Measurements from ENCODE around the gene SSH2. TPM values are rescaled to one million over a fixed set of nuclear protein-coding genes. Genes with fewer than 3 reads are reported as not detected.

SSH2 gene
- total and polyA plus RNA-seq, 9 of the 15 experiments (the other 6 are each of a cell fraction or from before 2014, with no cell fraction given), result 3.9 to 16.1 (median 10.2) TPM

DNA sequence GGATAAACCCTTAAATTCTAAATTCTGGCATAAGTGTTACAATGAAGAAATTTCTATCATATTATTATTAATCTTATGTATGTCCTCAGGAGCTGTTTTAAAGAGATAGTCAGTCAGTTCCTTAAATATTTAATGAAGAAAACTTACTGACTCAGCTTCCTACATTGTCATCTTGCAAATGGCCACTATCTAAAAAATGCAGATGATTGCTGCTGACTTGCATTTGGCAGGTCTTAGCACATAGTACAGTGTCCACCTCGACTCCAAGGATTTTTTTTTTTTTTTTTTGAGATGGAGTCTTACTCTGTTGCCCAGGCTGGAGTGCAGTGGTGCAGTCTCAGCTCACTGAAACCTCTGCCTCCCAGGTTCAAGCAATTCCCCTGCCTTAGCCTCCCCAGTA lies 252.2 kb downstream of the SSH2 start (continued):
- no peak for TF ChIP-seq RBM15 (IDR thresholded peaks at IDR 0.05; ENCODE audit: insufficient read depth, low read length)
- TF ChIP-seq HSF4 (CRISPR knock-in tag; IDR thresholded peaks at IDR 0.05; ENCODE audit: borderline replicate concordance), result no peak
- TF ChIP-seq ESRRB (CRISPR knock-in tag; IDR thresholded peaks at IDR 0.05; ENCODE audit: borderline replicate concordance), result no peak
- TF ChIP-seq ETV1 (tag; conservative IDR thresholded peaks at IDR 0.05; ENCODE audit: low read depth), result no peak
- TF ChIP-seq ILF3 (IDR thresholded peaks at IDR 0.05; ENCODE audit: borderline replicate concordance), result no peak
- no peak for TF ChIP-seq PTTG1 (tag; IDR thresholded peaks at IDR 0.05; ENCODE audit: low read depth)
- TF ChIP-seq ESRRA (IDR thresholded peaks at IDR 0.05; ENCODE audit: borderline replicate concordance, low read depth), result no peak
- no peak for TF ChIP-seq PHF21A (IDR thresholded peaks at IDR 0.05; ENCODE audit: borderline replicate concordance, low read depth)
- no peak for TF ChIP-seq MYNN (IDR thresholded peaks at IDR 0.05)
- TF ChIP-seq MYNN (CRISPR knock-in tag; IDR thresholded peaks at IDR 0.05), result no peak
- TF ChIP-seq HDAC6 (IDR thresholded peaks at IDR 0.05; ENCODE audit: low read depth, low read length), result no peak
- no peak for TF ChIP-seq ZNF174 (CRISPR knock-in tag; IDR thresholded peaks at IDR 0.05)
- TF ChIP-seq, protein P1, sequence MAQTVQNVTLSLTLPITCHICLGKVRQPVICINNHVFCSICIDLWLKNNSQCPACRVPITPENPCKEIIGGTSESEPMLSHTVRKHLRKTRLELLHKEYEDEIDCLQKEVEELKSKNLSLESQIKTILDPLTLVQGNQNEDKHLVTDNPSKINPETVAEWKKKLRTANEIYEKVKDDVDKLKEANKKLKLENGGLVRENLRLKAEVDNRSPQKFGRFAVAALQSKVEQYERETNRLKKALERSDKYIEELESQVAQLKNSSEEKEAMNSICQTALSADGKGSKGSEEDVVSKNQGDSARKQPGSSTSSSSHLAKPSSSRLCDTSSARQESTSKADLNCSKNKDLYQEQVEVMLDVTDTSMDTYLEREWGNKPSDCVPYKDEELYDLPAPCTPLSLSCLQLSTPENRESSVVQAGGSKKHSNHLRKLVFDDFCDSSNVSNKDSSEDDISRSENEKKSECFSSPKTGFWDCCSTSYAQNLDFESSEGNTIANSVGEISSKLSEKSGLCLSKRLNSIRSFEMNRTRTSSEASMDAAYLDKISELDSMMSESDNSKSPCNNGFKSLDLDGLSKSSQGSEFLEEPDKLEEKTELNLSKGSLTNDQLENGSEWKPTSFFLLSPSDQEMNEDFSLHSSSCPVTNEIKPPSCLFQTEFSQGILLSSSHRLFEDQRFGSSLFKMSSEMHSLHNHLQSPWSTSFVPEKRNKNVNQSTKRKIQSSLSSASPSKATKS (CRISPR knock-in tag; IDR thresholded peaks at IDR 0.05), result no peak
- TF ChIP-seq POLR2A (conservative IDR thresholded peaks at IDR 0.05), result no peak
- TF ChIP-seq KLF10 (CRISPR knock-in tag; IDR thresholded peaks at IDR 0.05), result no peak
- no peak for TF ChIP-seq ZNF778 (CRISPR knock-in tag; IDR thresholded peaks at IDR 0.05)
